Measurements from ENCODE around the gene FBXO2.

Gene FBXO2

GRCh38 chr1:11651017-11651416 is 3.2 kb downstream of the FBXO2 start:
- no peak for DNase-seq

- peak; percentile 34 for DNase-seq
Measured at GRCh38 chr1:11650331-11650991, 3.8 kb downstream of the FBXO2 start.

- no peak for DNase-seq
Measured at GRCh38 chr1:11649624-11650330, 4.5 kb downstream of the FBXO2 start.

- DNase-seq: no peak
Measured at GRCh38 chr1:11649237-11649623, 5.0 kb downstream of the FBXO2 start.

GRCh38 chr1:11648732-11649158 is 5.5 kb downstream of the FBXO2 start:
- DNase-seq: no peak

- DNase-seq: no peak
Measured at GRCh38 chr1:11648039-11648438, 6.2 kb downstream of the FBXO2 start.

- DNase-seq: no peak
Measured at GRCh38 chr1:11647333-11647732, 6.9 kb downstream of the FBXO2 start.

DNA sequence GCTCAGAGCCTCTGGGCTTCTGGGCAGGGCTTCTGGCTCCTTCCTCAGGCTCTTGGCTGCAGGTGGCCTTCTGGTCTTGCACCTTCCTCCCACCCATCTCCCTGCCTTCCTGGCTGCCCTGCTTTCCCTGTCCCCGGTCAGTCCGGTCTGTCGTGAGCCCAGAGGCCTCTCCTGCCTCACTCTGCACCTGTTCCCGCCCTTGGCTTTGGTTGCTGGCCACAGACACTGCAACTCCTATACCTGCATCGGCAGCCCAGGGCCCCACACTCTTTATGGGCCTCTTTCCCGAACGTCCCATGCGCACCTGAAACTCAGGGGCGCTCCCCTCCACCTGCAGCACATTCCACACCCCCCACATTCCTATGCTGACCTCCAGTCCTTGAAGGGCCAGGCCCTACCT is 7.9 kb downstream of the FBXO2 start:
- no peak for DNase-seq

DNA sequence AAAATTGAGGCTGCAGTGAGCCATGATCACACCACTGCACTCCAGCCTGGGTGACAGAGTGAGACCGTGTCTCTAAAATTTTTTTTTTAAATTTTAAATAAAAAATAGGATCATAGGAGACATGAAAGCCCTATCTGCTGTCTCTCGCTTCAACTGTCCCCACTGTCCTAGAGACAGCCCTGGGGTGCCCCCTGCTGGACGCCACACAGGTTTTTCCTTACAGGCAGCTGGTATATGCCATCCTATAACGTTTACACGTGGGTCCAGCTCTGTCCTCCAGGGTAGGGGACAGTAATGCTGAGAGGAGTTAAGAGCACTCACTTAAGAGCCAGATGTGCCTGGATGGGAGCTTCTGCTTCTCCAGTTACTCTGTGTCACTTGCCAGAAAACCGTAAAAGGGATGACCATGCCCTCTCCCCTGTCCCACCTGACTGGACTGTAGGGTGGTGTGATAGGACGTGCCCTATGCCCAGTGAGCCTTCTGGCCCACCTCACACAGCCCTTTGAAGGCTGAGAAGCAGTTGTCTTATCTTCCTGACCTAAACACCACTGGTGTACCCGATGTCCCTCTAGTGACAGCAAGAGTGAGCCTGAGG is 8.5 kb downstream of the FBXO2 start:
- peak; percentile 46 for DNase-seq

DNA sequence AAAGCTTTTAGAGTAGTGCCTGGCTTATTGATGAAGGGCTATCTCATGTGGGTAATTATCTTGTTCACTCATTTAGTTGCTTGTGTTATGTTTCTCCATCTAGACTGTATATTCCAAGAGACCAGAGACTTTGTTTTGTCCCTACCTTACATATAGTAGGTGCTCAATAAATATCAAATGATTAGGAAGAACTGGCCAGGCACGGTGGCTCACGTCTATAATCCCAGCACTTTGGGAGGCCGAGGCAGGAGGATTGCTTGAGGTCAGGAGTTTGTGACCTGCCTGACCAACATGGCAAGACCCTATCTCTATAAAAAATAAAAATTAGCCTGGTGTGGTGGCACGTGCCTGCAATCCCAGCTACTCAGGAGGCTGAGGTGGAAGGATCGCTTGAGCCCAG is 9.0 kb downstream of the FBXO2 start:
- no peak for DNase-seq

DNA sequence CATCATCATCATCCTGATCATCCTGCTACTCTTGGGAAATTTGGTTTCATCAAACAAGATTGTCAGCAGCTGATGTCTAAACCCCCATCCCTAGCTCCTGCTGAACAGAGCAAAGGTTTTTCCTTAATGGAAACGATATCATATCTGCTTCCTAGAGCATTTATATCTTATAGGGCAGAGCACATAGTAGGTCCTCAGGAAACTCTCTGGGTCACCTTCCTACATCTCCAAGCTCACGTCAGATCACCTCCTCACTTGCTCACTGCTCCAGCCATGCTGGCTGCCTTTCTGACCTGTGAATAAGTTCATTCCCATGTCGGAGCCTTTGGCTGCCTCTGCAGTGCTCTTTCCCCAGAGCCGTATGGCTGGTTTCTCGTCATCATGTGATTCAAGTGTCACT is 10.4 kb downstream of the FBXO2 start:
- no peak for DNase-seq

DNA sequence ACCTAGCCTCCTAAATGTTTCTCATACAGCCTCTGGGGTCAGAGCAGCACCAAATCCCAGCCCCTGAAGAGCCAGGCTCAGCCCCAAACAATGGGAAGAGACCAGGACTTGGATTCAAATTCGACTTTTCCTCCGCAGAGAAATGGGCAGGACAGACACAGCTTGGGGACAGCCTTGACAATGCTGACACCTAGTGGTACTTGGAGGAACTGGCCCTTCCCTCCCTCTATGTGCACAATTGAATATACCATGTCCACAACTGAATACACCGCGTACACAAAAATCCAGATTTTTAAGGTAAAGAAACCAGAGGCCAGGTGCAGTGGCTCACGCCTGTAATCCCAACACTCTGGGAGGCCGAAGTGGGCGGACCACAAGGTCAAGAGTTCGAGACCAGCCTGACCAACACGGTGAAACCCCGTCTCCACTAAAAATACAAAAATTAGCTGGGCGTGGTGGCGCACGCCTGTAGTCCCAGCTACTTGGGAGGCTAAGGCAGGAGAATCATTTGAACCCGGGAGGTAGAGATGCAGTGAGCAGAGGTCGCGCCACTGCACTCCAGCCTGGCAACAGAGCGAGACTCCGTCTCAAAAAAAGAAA is 11.7 kb downstream of the FBXO2 start:
- peak; percentile 41 for DNase-seq

DNA sequence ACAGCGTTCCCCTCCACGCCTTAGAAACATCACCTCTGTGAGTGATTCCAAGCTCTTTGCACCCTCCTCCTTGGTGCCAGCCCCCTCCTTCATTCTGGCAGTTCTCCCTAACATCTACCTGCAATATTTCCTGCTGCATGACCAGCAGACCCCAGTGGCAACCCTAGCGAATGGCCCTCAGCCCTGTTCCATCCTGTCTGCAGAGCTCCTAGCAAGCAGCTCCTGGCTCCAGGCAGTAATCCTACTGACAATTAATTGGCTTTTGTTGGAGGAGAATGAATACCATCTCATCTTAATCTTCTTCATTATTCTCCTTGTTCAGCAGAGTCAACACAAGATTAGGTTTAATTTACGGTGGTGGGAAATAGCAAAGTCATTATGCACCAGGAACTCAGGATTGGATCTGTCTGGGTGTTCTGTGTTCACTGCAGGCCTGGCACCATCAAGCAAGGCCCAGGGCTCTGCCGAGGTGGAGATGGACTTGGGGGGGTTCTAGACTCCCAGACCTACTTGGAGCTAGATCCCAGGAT is 12.4 kb downstream of the FBXO2 start:
- DNase-seq: no peak

- no peak for DNase-seq
Measured at GRCh38 chr1:11640944-11641343, 13.3 kb downstream of the FBXO2 start.

DNA sequence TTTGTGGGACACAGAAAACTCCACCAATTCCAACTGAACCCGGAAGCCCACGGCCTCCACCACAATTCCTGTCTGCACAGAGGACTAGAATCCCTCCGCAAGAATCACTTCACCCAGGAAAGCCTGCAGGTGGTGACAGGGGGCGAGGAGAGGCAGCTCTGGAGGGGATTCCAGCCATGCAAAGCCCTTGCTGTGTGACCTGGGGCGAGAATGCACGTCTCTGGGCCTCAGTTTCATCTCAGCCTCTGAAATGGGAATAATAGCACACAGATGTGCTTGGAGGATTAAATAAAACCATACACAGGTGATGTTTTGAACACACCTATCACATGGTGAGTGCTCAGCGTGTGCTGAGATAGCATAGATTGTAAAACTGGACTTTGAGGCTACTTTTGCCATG is 14.1 kb downstream of the FBXO2 start:
- DNase-seq: no peak

- no peak for DNase-seq
Measured at GRCh38 chr1:11639372-11639771, 14.9 kb downstream of the FBXO2 start.

DNA sequence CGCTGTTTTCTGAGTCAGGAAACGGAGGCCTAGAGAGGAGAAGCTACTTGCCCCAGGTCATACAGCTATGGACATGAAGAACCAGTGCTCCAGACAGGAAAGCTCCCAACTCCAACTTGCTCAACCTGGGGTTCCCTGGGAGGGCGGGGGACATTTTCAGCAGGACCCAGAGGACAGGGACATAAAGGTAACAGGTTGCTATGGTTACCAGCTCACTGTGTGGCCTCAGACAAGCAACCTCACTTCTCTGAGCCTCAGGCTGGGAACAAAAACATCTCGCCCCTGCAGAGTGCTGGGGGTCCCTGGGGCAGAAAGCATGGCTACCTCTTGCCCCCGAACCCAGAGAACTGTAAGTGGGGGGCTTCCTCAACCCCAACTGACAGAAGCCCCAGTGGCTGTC is 16.1 kb downstream of the FBXO2 start:
- DNase-seq: no peak

DNA sequence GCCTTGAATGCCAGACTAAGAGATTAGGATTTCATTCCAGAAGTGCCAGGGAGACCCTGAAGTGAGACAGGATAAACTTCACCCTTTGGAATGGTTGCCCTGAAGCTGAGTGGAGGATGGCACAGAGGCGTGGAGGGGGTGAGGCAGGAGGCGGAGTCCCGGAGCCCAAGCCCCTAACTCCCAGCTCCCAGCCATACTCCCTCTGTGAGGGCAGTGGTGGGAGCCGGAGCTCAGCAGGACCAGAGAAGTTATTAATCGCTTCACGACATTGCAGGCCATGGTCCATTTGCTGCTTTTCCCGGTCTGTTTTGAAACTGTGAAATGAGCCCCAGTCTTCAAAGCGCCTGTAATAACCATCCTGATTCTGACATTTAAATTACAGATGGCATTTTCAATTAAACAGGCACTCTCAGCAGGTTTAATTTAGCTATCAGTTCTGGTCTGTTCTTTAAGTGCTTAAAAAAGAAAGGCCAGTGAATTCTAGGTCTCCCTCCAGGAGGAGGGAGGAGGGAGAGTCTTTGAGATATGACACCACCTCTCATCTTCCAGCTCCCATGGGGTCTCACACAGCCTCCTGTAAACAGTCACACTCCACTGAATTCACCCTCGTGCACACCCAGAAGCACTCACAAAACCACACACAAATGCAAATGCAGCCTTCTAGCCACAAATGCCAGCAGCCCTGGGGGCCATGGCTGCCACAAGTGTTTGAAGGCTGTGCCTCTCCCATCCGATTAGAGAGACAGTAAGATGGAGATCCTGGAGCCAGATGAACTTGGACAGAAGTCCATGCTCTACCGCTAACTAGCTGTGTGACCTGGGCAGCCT is 19.6 kb downstream of the FBXO2 start:
- no peak for DNase-seq

DNA sequence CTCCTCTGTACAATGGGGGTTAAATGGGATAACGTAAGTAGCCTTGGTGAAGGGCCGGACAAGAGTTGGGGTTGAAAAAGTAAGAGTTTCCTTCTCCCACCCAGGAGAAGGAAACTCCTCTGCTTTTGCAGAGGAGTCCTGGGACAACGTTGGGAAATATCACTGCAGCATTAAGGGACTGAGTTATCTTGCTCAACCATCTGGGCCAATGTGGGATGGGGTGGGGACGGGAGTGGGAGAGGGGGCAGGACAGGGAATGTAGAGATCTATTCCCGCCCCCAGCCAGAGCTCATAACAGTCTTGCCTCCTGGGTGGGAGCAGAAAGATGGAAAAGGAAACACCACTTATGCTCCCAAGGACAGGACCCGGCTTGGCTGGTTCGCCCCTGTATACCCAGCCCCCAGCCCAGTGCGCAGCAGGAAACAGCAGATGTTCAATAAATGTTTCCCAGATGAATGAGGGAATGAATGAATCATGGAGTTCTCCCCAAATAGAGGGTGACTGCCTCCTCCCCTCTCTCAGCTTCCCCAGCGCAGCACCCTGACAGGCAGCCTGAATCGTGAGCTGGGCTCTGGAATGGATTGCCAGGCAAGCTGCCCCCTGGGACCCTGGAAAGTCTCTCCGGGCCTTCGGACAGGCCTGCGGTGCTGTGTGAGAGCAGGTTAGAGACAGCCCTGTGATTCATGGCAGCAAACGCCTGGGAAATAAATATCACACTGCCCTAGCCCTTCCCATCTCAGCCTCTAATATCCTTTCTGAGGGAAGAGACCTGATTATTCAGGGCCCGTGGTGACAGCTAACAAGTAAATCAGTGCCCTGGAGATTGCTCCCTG is 24.8 kb downstream of the FBXO2 start:
- DNase-seq: no peak

- no peak for DNase-seq
Measured at GRCh38 chr1:11628767-11629166, 25.5 kb downstream of the FBXO2 start.

GRCh38 chr1:11626551-11626950 is 27.7 kb downstream of the FBXO2 start:
- DNase-seq: no peak

- DNase-seq: no peak
Measured at GRCh38 chr1:11623702-11624101, 30.5 kb downstream of the FBXO2 start.

Measured in HCEC 1CT (cell line).